ENCODE measurements around the gene COL9A2. TPM values are rescaled to one million over a fixed set of nuclear protein-coding genes. Genes with fewer than 3 reads are reported as not detected.
A peak's percentile ranks its signal among the peaks of the same experiment; 100 is the strongest.

The COL9A2 gene
- polyA plus RNA-seq, 1 of the 3 experiments (the other 2 are of a cell fraction) = 0.94 TPM

DNA sequence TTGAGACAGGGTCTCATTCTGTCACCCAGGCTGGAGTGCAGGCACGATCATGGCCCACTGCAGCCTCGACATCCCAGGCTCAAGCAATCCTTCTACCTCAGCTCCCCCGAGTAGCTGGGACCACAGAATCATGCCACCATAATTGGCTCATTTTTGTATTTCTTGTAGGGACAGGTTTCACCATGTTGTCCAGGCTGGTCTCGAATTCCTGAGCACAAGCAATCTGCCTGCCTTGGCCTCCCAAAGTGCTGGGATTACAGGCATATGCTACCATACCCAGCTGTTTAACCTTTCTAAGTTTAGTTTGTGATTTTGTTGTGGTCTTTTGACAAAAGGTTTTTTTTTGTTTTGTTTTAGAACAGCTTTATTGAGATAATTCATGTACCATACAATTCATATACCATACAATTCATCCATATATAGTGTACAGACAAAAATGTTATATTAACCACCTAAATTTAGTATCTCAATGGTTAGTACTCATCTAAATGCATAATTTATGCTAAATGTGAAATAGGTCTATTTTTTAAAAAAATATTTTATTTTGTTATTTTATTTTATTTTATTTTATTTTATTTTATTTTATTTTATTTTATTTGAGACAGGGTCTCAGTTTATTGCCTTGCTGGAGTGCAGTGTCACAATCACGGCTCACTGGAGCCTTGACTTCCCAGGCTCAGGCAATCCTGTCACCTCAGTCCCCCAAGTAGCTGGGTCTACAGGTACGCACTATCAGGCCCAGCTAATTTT, 50.1 kb downstream of the COL9A2 start:
- no peaks in the 10 kb centered on the region for H3K9me2 ChIP-seq
- peaks cover 54% of the 10 kb centered on the region for H3K79me2 ChIP-seq (ENCODE audit: insufficient read depth)
- WGBS (ENCODE audit: low lambda C conversion rate) = 99% methylated on average over 6 of the region's 6 CpGs
- 0 out of 2 replicates have a peak, but pooled peaks cover 4% of the 10 kb centered on the region for H4K20me1 ChIP-seq (ENCODE audit: insufficient read depth)
- H3K4me1 ChIP-seq (ENCODE audit: control insufficient read depth in 1 of 2, insufficient read depth in 2 of 2, low read depth in 1 of 2, low read length in 1 of 2) = no peaks in the 10 kb centered on the region; a peak in 2 of 4 replicates
- peaks cover 28% of the 10 kb centered on the region for H3F3A ChIP-seq (replicated peaks; ENCODE audit: insufficient read depth)
- H3K4me2 ChIP-seq = 0 out of 2 replicates have a peak overlapping the region, but pooled peaks have one; percentile 43
- peak overlapping the region in 1 of 2 experiments; percentile 99; a peak in 2 of 4 replicates for H3K27ac ChIP-seq (ENCODE audit: low read depth in 2 of 2, low read length in 1 of 2)
- H3K9me3 ChIP-seq = no peaks in the 10 kb centered on the region
- no peaks in the 10 kb centered on the region for H3K27me3 ChIP-seq (ENCODE audit: insufficient read depth)
- peaks cover 58 to 62% of the 10 kb centered on the region in 2 experiments for H3K36me3 ChIP-seq (replicated peaks in 1 of 2; ENCODE audit: control insufficient read depth in 1 of 2, insufficient read depth in 2 of 2, low read length in 1 of 2)
- H3K4me3 ChIP-seq (ENCODE audit: low read depth in 2 of 2, low read length in 1 of 2) = no peak overlapping the region
- CTCF ChIA-PET = interaction anchor here (1.2 to 1.4 kb wide), 3 partner anchors 72 to 123 kb away, joined by 3 read pairs; no protein-coding TSS in a partner anchor
- DNase-seq = no peak
- POLR2A ChIA-PET = no interaction called here
- no peak overlapping the region for H2AFZ ChIP-seq (ENCODE audit: low read depth)
- no peak overlapping the region for H3K9ac ChIP-seq
- TF ChIP-seq GABPA (IDR thresholded peaks at IDR 0.05; ENCODE audit: low read depth) = no peak
- TF ChIP-seq, protein P1, sequence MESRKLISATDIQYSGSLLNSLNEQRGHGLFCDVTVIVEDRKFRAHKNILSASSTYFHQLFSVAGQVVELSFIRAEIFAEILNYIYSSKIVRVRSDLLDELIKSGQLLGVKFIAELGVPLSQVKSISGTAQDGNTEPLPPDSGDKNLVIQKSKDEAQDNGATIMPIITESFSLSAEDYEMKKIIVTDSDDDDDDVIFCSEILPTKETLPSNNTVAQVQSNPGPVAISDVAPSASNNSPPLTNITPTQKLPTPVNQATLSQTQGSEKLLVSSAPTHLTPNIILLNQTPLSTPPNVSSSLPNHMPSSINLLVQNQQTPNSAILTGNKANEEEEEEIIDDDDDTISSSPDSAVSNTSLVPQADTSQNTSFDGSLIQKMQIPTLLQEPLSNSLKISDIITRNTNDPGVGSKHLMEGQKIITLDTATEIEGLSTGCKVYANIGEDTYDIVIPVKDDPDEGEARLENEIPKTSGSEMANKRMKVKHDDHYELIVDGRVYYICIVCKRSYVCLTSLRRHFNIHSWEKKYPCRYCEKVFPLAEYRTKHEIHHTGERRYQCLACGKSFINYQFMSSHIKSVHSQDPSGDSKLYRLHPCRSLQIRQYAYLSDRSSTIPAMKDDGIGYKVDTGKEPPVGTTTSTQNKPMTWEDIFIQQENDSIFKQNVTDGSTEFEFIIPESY (IDR thresholded peaks at IDR 0.05; ENCODE audit: borderline replicate concordance, low read depth) = no peak
- TF ChIP-seq TEAD4 (IDR thresholded peaks at IDR 0.05; ENCODE audit: borderline replicate concordance, insufficient read depth) = no peak
- TF ChIP-seq TAF1 (IDR thresholded peaks at IDR 0.05; ENCODE audit: borderline replicate concordance, low read depth, low read length) = no peak
- no peak for TF ChIP-seq CHD2 (IDR thresholded peaks at IDR 0.05; ENCODE audit: low read length, partially characterized antibody)
- TF ChIP-seq, protein P2, sequence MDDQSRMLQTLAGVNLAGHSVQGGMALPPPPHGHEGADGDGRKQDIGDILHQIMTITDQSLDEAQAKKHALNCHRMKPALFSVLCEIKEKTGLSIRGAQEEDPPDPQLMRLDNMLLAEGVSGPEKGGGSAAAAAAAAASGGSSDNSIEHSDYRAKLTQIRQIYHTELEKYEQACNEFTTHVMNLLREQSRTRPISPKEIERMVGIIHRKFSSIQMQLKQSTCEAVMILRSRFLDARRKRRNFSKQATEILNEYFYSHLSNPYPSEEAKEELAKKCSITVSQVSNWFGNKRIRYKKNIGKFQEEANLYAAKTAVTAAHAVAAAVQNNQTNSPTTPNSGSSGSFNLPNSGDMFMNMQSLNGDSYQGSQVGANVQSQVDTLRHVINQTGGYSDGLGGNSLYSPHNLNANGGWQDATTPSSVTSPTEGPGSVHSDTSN (IDR thresholded peaks at IDR 0.05) = no peak
- TF ChIP-seq EP300 (IDR thresholded peaks at IDR 0.05; ENCODE audit: borderline replicate concordance in 1 of 2, low read depth in 1 of 2, low read length in 1 of 2) = no peak
- TF ChIP-seq YY1 (IDR thresholded peaks at IDR 0.05; ENCODE audit: low read depth) = no peak
- TF ChIP-seq RCOR1 (IDR thresholded peaks at IDR 0.05; ENCODE audit: low read length) = no peak
- TF ChIP-seq ELF1 (IDR thresholded peaks at IDR 0.05) = no peak
- TF ChIP-seq SIN3A (IDR thresholded peaks at IDR 0.05; ENCODE audit: borderline replicate concordance, low read depth, low read length) = no peak
- TF ChIP-seq FOSL2 (IDR thresholded peaks at IDR 0.05; ENCODE audit: borderline replicate concordance, low read depth) = no peak
- TF ChIP-seq RFX5 (IDR thresholded peaks at IDR 0.05; ENCODE audit: low read length) = no peak

DNA sequence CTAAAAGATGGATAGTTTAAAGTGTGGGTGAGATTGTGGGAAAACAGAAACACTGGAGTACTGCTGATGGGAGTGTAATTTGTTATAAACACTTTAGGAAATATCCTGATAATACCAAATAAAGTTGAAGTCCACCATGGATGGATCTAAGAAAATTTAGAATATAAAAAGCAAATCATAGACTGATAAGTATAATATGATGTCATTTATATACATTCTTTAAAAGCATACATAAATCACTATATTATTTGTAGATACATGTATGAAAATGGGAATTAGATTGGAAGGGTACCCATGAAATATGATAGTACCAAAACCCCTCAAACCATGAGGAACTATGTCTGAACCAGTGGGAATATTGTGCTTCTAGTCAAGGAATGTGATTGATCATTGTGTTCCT, 51.2 kb downstream of the COL9A2 start:
- H3K36me3 ChIP-seq (replicated peaks in 1 of 2; ENCODE audit: control insufficient read depth in 1 of 2, insufficient read depth in 2 of 2, low read length in 1 of 2) = peaks cover 54 to 62% of the 10 kb centered on the region in 2 experiments
- no peaks in the 10 kb centered on the region for H3K9me3 ChIP-seq
- no peaks in the 10 kb centered on the region for H3K9me2 ChIP-seq
- ChIA-PET CTCF (interaction anchor here (0.6 to 1.4 kb wide), 3 partner anchors 73 to 713 kb away, joined by 3 read pairs; no protein-coding TSS in a partner anchor), POLR2A (no interaction called here)
- H3K4me1 ChIP-seq (ENCODE audit: control insufficient read depth in 1 of 2, insufficient read depth in 2 of 2, low read depth in 1 of 2, low read length in 1 of 2) = no peaks in the 10 kb centered on the region; a peak in 2 of 4 replicates
- 0 out of 2 replicates have a peak, but pooled peaks cover 4% of the 10 kb centered on the region for H4K20me1 ChIP-seq (ENCODE audit: insufficient read depth)
- no peaks in the 10 kb centered on the region for H3K27me3 ChIP-seq (ENCODE audit: insufficient read depth)
- no peak overlapping the region for H3K9ac ChIP-seq
- peaks cover 59% of the 10 kb centered on the region for H3K79me2 ChIP-seq (ENCODE audit: insufficient read depth)
- H2AFZ ChIP-seq (ENCODE audit: low read depth) = no peak overlapping the region
- DNase-seq = no peak
- no peak overlapping the region for H3K4me2 ChIP-seq
- no peak overlapping the region for H3K4me3 ChIP-seq (ENCODE audit: low read depth in 2 of 2, low read length in 1 of 2)
- H3K27ac ChIP-seq (ENCODE audit: low read depth in 2 of 2, low read length in 1 of 2) = peak overlapping the region in 1 of 2 experiments; percentile 99; a peak in 2 of 4 replicates
- peaks cover 28% of the 10 kb centered on the region for H3F3A ChIP-seq (replicated peaks; ENCODE audit: insufficient read depth)
- no peak for TF ChIP-seq GATA2 (CRISPR knock-in tag; IDR thresholded peaks at IDR 0.05)
- TF ChIP-seq, protein P3, sequence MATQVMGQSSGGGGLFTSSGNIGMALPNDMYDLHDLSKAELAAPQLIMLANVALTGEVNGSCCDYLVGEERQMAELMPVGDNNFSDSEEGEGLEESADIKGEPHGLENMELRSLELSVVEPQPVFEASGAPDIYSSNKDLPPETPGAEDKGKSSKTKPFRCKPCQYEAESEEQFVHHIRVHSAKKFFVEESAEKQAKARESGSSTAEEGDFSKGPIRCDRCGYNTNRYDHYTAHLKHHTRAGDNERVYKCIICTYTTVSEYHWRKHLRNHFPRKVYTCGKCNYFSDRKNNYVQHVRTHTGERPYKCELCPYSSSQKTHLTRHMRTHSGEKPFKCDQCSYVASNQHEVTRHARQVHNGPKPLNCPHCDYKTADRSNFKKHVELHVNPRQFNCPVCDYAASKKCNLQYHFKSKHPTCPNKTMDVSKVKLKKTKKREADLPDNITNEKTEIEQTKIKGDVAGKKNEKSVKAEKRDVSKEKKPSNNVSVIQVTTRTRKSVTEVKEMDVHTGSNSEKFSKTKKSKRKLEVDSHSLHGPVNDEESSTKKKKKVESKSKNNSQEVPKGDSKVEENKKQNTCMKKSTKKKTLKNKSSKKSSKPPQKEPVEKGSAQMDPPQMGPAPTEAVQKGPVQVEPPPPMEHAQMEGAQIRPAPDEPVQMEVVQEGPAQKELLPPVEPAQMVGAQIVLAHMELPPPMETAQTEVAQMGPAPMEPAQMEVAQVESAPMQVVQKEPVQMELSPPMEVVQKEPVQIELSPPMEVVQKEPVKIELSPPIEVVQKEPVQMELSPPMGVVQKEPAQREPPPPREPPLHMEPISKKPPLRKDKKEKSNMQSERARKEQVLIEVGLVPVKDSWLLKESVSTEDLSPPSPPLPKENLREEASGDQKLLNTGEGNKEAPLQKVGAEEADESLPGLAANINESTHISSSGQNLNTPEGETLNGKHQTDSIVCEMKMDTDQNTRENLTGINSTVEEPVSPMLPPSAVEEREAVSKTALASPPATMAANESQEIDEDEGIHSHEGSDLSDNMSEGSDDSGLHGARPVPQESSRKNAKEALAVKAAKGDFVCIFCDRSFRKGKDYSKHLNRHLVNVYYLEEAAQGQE (IDR thresholded peaks at IDR 0.05; ENCODE audit: low read depth, low read length) = no peak
- TF ChIP-seq CHD2 (IDR thresholded peaks at IDR 0.05; ENCODE audit: low read length, partially characterized antibody) = no peak
- no peak for TF ChIP-seq NRF1 (IDR thresholded peaks at IDR 0.05; ENCODE audit: low read depth, low read length)
- no peak for TF ChIP-seq SMC3 (IDR thresholded peaks at IDR 0.05; ENCODE audit: low read depth, low read length)
- no peak for TF ChIP-seq MEF2A (IDR thresholded peaks at IDR 0.05; ENCODE audit: borderline replicate concordance, low read depth)
- TF ChIP-seq, protein P4, sequence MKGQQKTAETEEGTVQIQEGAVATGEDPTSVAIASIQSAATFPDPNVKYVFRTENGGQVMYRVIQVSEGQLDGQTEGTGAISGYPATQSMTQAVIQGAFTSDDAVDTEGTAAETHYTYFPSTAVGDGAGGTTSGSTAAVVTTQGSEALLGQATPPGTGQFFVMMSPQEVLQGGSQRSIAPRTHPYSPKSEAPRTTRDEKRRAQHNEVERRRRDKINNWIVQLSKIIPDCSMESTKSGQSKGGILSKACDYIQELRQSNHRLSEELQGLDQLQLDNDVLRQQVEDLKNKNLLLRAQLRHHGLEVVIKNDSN (IDR thresholded peaks at IDR 0.05; ENCODE audit: borderline replicate concordance, low read depth) = no peak
- TF ChIP-seq POLR2AphosphoS5 (IDR thresholded peaks at IDR 0.05; ENCODE audit: low read depth, low read length) = no peak

All from SK-N-SH (cell line).